HG03095 (cell line): Measurements from ENCODE around the gene BCAS3.

Source experiments
- ATAC-seq: cut with Tn5 transposase; IDR thresholded peaks from one replicate; pipeline ENCODE4 v1.9.1; 2021; ENCODE audit warnings: moderate library complexity; ENCODE audit not compliant: unreplicated experiment

Gene BCAS3

GRCh38 chr17:61118871-61119270 lies 441.2 kb downstream of the BCAS3 start:
- ATAC-seq, result no peak

- ATAC-seq, result no peak
Measured at GRCh38 chr17:61122326-61122913, 444.8 kb downstream of the BCAS3 start.

GRCh38 chr17:61124562-61124961 lies 446.9 kb downstream of the BCAS3 start:
- no peak for ATAC-seq

GRCh38 chr17:61126473-61127249 lies 449.0 kb downstream of the BCAS3 start:
- ATAC-seq, result no peak

GRCh38 chr17:61127960-61128359 lies 450.3 kb downstream of the BCAS3 start:
- ATAC-seq, result no peak

- no peak for ATAC-seq
Measured at GRCh38 chr17:61128661-61129115, 451.0 kb downstream of the BCAS3 start.

- ATAC-seq, result no peak
Measured at GRCh38 chr17:61129267-61130254, 451.9 kb downstream of the BCAS3 start.

- no peak for ATAC-seq
Measured at GRCh38 chr17:61130330-61130729, 452.7 kb downstream of the BCAS3 start.

GRCh38 chr17:61131585-61131984 lies 453.9 kb downstream of the BCAS3 start:
- ATAC-seq, result no peak

GRCh38 chr17:61132524-61132923 lies 454.9 kb downstream of the BCAS3 start:
- ATAC-seq, result no peak

GRCh38 chr17:61133853-61134252 lies 456.2 kb downstream of the BCAS3 start:
- ATAC-seq, result no peak

GRCh38 chr17:61134551-61135235 lies 457.0 kb downstream of the BCAS3 start:
- ATAC-seq, result no peak

GRCh38 chr17:61135782-61136181 lies 458.1 kb downstream of the BCAS3 start:
- ATAC-seq, result no peak

- no peak for ATAC-seq
Measured at GRCh38 chr17:61136296-61136695, 458.6 kb downstream of the BCAS3 start.

GRCh38 chr17:61139219-61139618 lies 461.6 kb downstream of the BCAS3 start:
- peak; percentile 96 for ATAC-seq

- ATAC-seq, result no peak
Measured at GRCh38 chr17:61140081-61140786, 462.6 kb downstream of the BCAS3 start.

- ATAC-seq, result no peak
Measured at GRCh38 chr17:61143026-61143425, 465.4 kb downstream of the BCAS3 start.

GRCh38 chr17:61144137-61144536 lies 466.5 kb downstream of the BCAS3 start:
- ATAC-seq, result no peak

- ATAC-seq, result no peak
Measured at GRCh38 chr17:61144617-61145564, 467.2 kb downstream of the BCAS3 start.
